GM19023 (cell line): ENCODE results near the gene GAPVD1.
"Not testable (repeated sequence)": the region's sequence is repeated elsewhere in the genome, so short reads cannot be mapped to it uniquely, and the experiment has no call there.

Source experiments
- ATAC-seq: cut with Tn5 transposase; IDR thresholded peaks from one replicate; pipeline ENCODE4 v1.9.1; 2021; ENCODE audit warnings: mild to moderate bottlenecking, moderate library complexity; ENCODE audit not compliant: unreplicated experiment

The GAPVD1 gene

GRCh38 chr9:125366676-125367075, 105.0 kb downstream of the GAPVD1 start:
- ATAC-seq, result no peak

GRCh38 chr9:125370786-125371185, 109.2 kb downstream of the GAPVD1 start:
- ATAC-seq, result no peak

GRCh38 chr9:125372441-125373226, 111.0 kb downstream of the GAPVD1 start:
- no peak for ATAC-seq

DNA sequence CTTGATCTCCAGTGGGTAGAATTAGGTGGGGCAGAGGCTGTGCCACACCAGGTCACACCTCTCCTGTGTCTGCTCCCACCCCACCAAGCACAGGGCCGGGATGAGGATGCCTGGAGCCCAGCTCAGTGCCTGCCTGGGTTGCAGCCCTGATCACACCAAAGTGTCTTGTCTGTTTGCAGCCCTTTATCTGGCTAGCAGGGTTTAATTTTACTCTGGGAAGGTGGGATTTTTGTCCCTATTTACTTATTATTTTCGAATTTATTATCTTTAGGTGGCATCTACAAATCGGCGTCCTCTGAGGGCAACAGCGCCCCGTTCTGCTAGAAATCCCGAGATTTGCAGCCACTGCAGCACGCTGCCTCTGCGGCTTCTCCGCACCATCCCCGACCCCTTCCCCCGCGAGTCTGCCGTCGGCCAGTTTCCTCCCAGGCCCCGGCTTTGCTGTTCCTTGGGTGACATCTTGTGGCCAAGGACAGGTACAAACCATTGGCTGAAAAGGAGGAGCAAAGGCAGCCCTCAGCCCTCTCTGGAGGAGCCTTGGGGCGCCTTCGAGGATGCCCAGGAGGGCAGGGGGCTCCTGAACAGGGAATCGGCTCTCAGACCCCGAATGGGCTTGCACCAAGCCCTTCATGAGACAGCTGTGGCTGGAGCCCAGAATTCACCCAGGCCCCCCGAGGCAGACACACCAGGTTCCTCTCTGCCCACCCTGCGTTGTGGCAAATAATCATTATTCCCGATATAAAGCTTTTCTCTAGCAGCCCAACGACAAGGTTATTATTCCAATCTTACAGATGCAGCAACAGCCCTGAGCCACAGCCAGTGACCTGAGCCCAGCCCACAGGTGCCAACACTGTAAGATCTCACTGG, 113.0 kb downstream of the GAPVD1 start:
- ATAC-seq, result no peak

DNA sequence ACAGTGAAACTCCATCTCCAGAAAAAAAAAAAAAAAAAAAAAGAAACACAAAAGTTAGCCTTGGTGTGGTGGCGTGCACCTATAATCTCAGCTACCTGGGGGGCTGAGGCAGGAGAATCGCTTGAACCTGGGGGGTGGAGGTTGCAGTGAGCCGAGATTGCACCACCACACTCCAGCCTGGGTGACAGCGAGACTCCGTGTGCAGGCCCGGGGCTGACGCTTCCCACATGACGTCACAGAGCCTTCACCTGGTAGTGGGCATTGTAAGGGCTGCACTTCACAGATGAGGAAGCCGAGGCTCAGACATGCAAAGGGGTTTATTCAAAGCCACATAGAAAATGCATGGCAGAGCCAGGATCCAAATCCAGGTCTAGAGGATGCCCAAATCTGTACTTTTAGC, 114.2 kb downstream of the GAPVD1 start:
- ATAC-seq, result no peak

DNA sequence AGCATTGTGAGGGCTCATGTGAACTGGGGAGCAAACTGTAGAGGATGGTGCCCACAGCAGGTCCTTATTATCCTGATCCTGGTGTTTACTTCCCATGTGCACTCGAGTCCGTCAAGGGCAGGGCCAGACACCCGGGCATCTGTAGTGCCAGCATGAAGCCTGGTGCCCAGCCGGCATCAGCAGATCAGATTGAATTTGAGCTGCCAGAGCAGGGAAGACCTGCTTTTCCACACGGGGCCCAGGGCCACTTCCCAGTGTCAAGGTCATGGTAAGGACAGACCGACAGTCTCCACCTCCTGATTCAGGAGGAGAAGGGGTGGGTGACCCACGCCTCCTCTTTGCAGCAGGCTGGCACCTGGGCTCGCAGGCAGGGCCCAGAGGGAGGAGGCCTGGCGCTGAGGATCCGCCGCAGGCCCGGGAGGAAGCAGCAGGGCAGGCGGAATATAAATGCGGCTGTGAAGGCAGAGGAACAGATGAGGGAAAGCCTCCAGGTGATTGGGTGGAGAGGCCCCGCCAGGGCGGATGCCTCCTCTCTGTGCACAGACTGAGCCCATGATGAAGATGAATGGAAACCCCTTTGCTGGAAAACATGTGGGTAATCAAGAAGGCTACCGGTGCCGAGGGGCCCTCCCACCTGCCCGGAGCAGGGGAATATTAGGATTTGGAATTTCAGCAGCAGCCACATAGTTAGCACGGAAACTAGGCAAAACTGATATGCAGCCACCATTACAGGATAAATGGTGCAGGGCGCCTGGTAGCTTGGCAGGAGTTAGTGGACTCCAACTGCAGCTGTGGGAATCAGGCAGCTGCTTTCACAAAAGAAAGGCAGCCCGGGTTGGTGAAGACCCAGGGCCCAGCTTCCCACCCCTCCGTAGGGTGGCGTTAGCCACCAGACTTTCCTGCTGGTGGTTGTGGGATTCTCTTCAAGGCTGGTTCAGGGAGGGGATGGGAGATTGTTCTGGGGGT, 114.9 kb downstream of the GAPVD1 start:
- ATAC-seq, result no peak

- no peak for ATAC-seq
These were observed 116.1 kb downstream of the GAPVD1 start for GRCh38 chr9:125377584-125378250.

- no peak for ATAC-seq
These were observed 117.2 kb downstream of the GAPVD1 start for GRCh38 chr9:125378778-125379177.

- ATAC-seq, result no peak
These were observed 117.6 kb downstream of the GAPVD1 start for GRCh38 chr9:125379208-125379607.

DNA sequence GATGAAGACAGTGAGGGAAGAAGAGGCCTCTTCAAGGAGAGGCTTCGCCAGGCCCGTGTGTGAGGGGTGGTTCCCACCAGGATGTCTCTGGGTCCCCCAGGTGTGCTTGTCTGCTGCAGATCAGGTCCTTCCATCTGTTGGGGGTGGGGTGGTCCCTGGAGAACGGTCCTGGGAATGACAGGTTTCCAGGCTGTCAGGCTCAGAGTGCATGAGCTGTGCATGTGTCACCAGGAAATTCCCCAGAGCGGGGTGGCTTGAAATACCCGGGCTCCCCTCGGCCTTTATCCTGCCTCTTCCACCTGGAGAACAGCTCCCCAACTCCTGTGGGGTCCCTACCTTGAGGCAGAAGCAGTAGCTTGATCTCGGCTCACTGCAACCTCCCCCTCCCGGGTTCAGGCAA, 118.8 kb downstream of the GAPVD1 start:
- no peak for ATAC-seq

DNA sequence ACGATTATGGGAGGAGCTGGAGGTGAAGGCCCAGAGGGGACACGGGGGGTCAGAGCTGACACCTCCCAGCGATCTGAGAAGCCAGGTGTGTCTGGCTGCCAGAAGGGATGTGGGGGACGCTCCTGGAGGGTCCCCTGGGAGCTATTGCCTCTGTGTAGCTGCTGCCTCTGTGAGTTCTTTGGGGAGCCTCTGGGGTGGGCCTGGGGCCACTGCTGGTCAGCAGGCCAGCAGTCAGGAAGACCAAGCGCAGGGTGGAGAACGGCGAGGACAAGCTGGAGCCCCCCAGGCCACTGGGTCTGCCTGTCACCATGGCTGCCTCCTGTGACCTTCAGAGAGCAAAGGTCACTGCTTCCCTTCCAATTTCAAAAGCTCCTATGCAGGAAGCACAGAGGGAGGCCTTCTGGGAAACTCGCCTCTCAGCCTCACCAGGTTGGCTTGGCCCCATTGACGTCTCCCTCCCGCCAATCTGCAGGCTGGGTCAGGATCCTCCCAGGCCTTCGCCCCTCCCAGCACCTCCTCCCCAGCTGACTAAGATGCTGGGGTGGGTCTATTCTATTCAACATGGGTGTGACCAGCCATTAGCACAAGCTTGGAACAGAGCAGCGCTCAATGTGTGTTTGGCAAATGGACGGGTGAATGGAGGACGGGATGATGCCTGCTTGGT, 126.4 kb downstream of the GAPVD1 start:
- no peak for ATAC-seq

GRCh38 chr9:125388978-125389377, 127.4 kb downstream of the GAPVD1 start:
- no peak for ATAC-seq

DNA sequence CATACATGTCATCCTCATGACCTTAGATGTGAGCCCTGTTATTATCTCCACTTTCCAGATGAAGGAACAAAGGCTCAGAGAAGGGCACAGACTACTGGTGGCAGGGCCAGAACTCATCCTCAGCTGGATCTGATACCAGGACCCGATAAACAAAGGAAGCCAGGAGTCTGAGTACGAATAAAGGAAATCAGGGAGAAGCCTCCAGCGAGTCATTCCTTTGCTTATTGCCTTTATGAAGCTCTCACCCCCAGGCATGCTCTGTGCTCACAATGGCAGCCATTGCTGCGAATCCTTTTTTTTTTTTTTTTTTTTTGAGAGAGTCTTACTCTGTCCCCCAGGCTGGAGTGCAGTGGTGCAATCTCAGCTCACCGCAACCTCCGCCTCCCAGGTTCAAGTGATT, 130.1 kb downstream of the GAPVD1 start:
- ATAC-seq, result no peak

- ATAC-seq, result no peak
These were observed 131.8 kb downstream of the GAPVD1 start for GRCh38 chr9:125393426-125393825.

GRCh38 chr9:125396799-125397198, 135.2 kb downstream of the GAPVD1 start:
- no peak for ATAC-seq

- no peak for ATAC-seq
These were observed 136.1 kb downstream of the GAPVD1 start for GRCh38 chr9:125397736-125398135.

- ATAC-seq, result no peak
These were observed 136.6 kb downstream of the GAPVD1 start for GRCh38 chr9:125398243-125398642.

DNA sequence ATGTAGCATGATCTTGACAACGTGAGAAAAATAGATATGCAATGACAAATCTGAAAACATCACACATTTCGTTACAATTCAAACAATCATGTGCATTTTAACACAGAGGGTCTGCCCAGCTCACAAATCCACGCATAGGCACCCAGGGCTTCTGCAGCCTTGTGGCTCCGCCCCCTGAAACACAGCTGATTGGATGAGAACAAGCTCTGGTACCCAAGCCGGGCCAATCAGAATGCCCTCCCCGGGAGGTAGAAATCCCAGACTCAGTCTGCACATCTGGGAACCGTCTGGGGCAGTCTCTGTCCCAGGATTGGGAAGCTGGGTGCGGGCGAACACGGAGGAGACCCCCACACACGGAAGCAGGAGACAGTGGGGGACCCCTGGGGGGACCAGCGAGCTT, 137.5 kb downstream of the GAPVD1 start:
- no peak for ATAC-seq

DNA sequence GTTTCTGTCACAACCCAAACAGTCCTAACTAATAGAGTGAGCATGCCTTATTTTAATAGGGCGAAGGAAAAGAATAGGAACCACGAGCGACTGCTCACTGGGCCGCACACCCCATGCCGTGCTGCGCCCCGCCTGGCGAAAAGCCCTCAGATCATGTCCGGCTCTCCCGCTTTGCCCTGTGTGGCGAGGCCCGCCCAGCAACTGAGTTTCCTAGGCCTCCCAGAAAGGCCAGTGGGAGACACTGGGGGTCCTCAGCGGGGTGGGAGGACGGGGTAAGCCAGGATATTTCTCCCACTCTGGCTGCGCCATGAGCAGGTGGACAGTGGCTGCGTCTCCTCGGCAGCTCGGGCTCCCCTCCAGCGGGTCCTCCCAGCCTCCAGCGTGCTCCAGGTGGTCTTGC, 138.0 kb downstream of the GAPVD1 start:
- no peak for ATAC-seq

DNA sequence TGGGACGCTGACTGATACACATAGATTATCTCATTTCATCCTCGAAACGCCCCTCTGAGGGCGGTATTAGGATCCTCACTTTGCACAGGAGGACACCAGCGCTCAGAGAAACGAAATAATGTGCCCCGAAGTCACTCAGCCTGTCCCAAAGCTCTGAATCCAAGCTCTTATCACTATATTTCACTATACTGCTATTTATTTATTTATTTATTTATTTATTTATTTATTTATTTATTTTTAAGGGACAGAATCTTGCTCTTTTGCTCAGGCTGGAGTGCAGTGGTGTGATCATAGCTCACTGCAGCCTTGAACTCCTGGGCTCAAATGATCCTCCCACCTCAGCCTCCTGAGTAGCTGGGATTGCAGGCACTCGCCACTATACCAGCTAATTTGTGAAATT, 138.6 kb downstream of the GAPVD1 start:
- not testable (repeated sequence) for ATAC-seq
